ENCODE measurements around the gene PARD3B. TPM values are rescaled to one million over a fixed set of nuclear protein-coding genes. Genes with fewer than 3 reads are reported as not detected.

PARD3B gene
- total RNA-seq, 4 donors from 2014 or later = 32.6 to 65.7 (median 38.6) TPM

GRCh38 chr2:204890680-204891079 lies 345.4 kb downstream of the PARD3B start:
- H3K4me3 ChIP-seq = no peak overlapping the region
- intact Hi-C loops (cut with DNase I; ENCODE audit: low total_unique reads) (no loop called here), in situ Hi-C loops (cut with MboI; ENCODE audit: low pct_ligation_motif_present in 1 of 4, low pct_unique_long_range_greater_than_20kb in 1 of 4, low sequenced_read_pairs in 3 of 4) (no loop called here)
- DNase-seq = no peak
- whole genome bisulfite sequencing, 2 donors (ENCODE audit: low coverage in 1 of 2) = 68 to 86% methylated on average over 2 of the region's 2 CpGs
- H3K27ac ChIP-seq = no peak overlapping the region
- no peaks in the 10 kb centered on the region for H3K36me3 ChIP-seq
- TF ChIP-seq EP300 (IDR thresholded peaks at IDR 0.05; ENCODE audit: low read depth) = no peak
- TF ChIP-seq, protein P1, sequence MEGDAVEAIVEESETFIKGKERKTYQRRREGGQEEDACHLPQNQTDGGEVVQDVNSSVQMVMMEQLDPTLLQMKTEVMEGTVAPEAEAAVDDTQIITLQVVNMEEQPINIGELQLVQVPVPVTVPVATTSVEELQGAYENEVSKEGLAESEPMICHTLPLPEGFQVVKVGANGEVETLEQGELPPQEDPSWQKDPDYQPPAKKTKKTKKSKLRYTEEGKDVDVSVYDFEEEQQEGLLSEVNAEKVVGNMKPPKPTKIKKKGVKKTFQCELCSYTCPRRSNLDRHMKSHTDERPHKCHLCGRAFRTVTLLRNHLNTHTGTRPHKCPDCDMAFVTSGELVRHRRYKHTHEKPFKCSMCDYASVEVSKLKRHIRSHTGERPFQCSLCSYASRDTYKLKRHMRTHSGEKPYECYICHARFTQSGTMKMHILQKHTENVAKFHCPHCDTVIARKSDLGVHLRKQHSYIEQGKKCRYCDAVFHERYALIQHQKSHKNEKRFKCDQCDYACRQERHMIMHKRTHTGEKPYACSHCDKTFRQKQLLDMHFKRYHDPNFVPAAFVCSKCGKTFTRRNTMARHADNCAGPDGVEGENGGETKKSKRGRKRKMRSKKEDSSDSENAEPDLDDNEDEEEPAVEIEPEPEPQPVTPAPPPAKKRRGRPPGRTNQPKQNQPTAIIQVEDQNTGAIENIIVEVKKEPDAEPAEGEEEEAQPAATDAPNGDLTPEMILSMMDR (IDR thresholded peaks at IDR 0.05) = no peak
- TF ChIP-seq POLR2AphosphoS5 (IDR thresholded peaks at IDR 0.05) = no peak
- no peak for TF ChIP-seq POLR2A (IDR thresholded peaks at IDR 0.05)
- no peaks in the 10 kb centered on the region for H3K9me3 ChIP-seq
- no peaks in the 10 kb centered on the region for H3K27me3 ChIP-seq
- no peaks in the 10 kb centered on the region for H3K4me1 ChIP-seq

- H3K27ac ChIP-seq = no peak overlapping the region
- H3K4me1 ChIP-seq = no peaks in the 10 kb centered on the region
- no peaks in the 10 kb centered on the region for H3K9me3 ChIP-seq
- in situ Hi-C loops (cut with MboI; ENCODE audit: low pct_ligation_motif_present in 1 of 4, low pct_unique_long_range_greater_than_20kb in 1 of 4, low sequenced_read_pairs in 3 of 4) = no loop called here
- intact Hi-C loops (cut with DNase I; ENCODE audit: low total_unique reads) = no loop called here
- TF ChIP-seq POLR2A (IDR thresholded peaks at IDR 0.05) (no peak), POLR2AphosphoS5 (IDR thresholded peaks at IDR 0.05) (no peak), EP300 (IDR thresholded peaks at IDR 0.05; ENCODE audit: low read depth) (no peak)
- TF ChIP-seq, protein P1 (IDR thresholded peaks at IDR 0.05) = no peak
- DNase-seq = no peak
- H3K4me3 ChIP-seq = no peak overlapping the region
- H3K27me3 ChIP-seq = no peaks in the 10 kb centered on the region
- H3K36me3 ChIP-seq = no peaks in the 10 kb centered on the region
- 85 to 88% methylated on average over 1 to 2 of the region's 2 CpGs for WGBS, 2 donors (ENCODE audit: low coverage in 1 of 2)
Measured at GRCh38 chr2:204891739-204892138, 346.5 kb downstream of the PARD3B start.

- Histone ChIP-seq H3K9me3 (no peaks in the 10 kb centered on the region), H3K4me1 (no peaks in the 10 kb centered on the region), H3K27me3 (no peaks in the 10 kb centered on the region), H3K36me3 (no peaks in the 10 kb centered on the region), H3K27ac (no peak overlapping the region), H3K4me3 (no peak overlapping the region)
- TF ChIP-seq, protein P1 (IDR thresholded peaks at IDR 0.05) = no peak
- no peak for TF ChIP-seq EP300 (IDR thresholded peaks at IDR 0.05; ENCODE audit: low read depth)
- no peak for TF ChIP-seq POLR2AphosphoS5 (IDR thresholded peaks at IDR 0.05)
- no peak for TF ChIP-seq POLR2A (IDR thresholded peaks at IDR 0.05)
- in situ Hi-C loops (cut with MboI; ENCODE audit: low pct_ligation_motif_present in 1 of 4, low pct_unique_long_range_greater_than_20kb in 1 of 4, low sequenced_read_pairs in 3 of 4) = no loop called here
- 88 to 100% methylated on average over 1 of the region's 1 CpG for WGBS, 2 donors (ENCODE audit: low coverage in 1 of 2)
- intact Hi-C loops (cut with DNase I; ENCODE audit: low total_unique reads) = no loop called here
- no peak for DNase-seq
Measured at GRCh38 chr2:204892506-204893255, 347.4 kb downstream of the PARD3B start.

GRCh38 chr2:204896146-204896545 lies 350.9 kb downstream of the PARD3B start:
- no peak overlapping the region for H3K4me3 ChIP-seq
- no peak overlapping the region for H3K27ac ChIP-seq
- no peak for DNase-seq
- peaks cover 0 to 5% (median 0%) of the 10 kb centered on the region in 4 donors for H3K4me1 ChIP-seq
- in situ Hi-C loops (cut with MboI; ENCODE audit: low pct_ligation_motif_present in 1 of 4, low pct_unique_long_range_greater_than_20kb in 1 of 4, low sequenced_read_pairs in 3 of 4) (no loop called here), intact Hi-C loops (cut with DNase I; ENCODE audit: low total_unique reads) (no loop called here)
- no peaks in the 10 kb centered on the region for H3K27me3 ChIP-seq
- no peaks in the 10 kb centered on the region for H3K9me3 ChIP-seq
- 76 to 87% methylated on average over 3 to 4 of the region's 4 CpGs for WGBS, 2 donors (ENCODE audit: low coverage in 1 of 2)
- TF ChIP-seq EP300 (IDR thresholded peaks at IDR 0.05; ENCODE audit: low read depth) (no peak), POLR2A (IDR thresholded peaks at IDR 0.05) (no peak), POLR2AphosphoS5 (IDR thresholded peaks at IDR 0.05) (no peak)
- TF ChIP-seq, protein P1 (IDR thresholded peaks at IDR 0.05) = no peak
- H3K36me3 ChIP-seq = no peaks in the 10 kb centered on the region

Measured in transverse colon (tissue), 4 donors.